B cell (primary cell): ENCODE data around the gene ZDHHC4. TPM values are rescaled to one million over a fixed set of nuclear protein-coding genes. Genes with fewer than 3 reads are reported as not detected.

Experiments
- ATAC-seq: fragments of 200-7000 bp; cut with Tn5 transposase; one replicate; pipeline ENCODE4 v1.10.0; 2021; ENCODE audit warnings: low read depth, mild to moderate bottlenecking, moderate number of reproducible peaks, moderate library complexity
- CTCF ChIA-PET: fragments of 350-600 bp; sonication (Branson Sonifier 250); formaldehyde crosslinking; loops from one replicate; lab custom pipeline; 2021; ENCODE audit warnings: antibody characterized with exemption, inconsistent platforms; lab: Charles Lee
- POLR2A ChIA-PET: fragments of 350-600 bp; sonication (Branson Sonifier 250); formaldehyde crosslinking; loops from one replicate; lab custom pipeline; 2021; ENCODE audit warnings: antibody characterized with exemption; lab: Charles Lee
- DNase-seq: peaks from one replicate; pipeline ENCODE4 v3.0.0; 2013
- H2AFZ ChIP-seq: 2 replicates; pipeline ENCODE4 v1.6.1; 2012; ENCODE audit warnings: mild to moderate bottlenecking, low read depth, low read length; ENCODE audit not compliant: insufficient read depth, poor library complexity, severe bottlenecking
- H3K27ac ChIP-seq, 2 donors: 1 replicate in 1 of 2; 2 replicates in 1 of 2; pipeline ENCODE4 v1.5.1; 2012 to 2013; ENCODE audit warnings: low read length in 2 of 2, mild to moderate bottlenecking in 2 of 2, moderate library complexity in 1 of 2
- H3K27me3 ChIP-seq, 4 experiments: fragments of 200-600 bp in 1 of 4; sonication (generic) in 1 of 4; replicated peaks in 1 of 4; 1 replicate in 2 of 4; 2 replicates in 2 of 4; pipeline versions ENCODE4 v1.6.1 to v1.7.0; 2013 to 2016; ENCODE audit warnings: low read length in 3 of 4, mild to moderate bottlenecking in 2 of 4, mixed read lengths in 1 of 4, moderate library complexity in 1 of 4; ENCODE audit not compliant: insufficient read depth in 4 of 4, control insufficient read depth in 3 of 4; ENCODE audit errors: control extremely low read depth in 1 of 4
- H3K36me3 ChIP-seq, 2 experiments: replicated peaks in 1 of 2; 1 replicate in 1 of 2; 2 replicates in 1 of 2; pipeline versions ENCODE4 v1.6.1 to v1.7.1; 2013; ENCODE audit warnings: low read length in 1 of 2; ENCODE audit not compliant: insufficient read depth in 2 of 2, control insufficient read depth in 1 of 2; ENCODE audit errors: control extremely low read depth in 1 of 2, extremely low read depth in 1 of 2
- H3K4me1 ChIP-seq, 2 donors: fragments of 200-600 bp in 1 of 2; sonication (generic) in 1 of 2; 1 replicate in 1 of 2; 2 replicates in 1 of 2; pipeline versions ENCODE4 v1.5.1 to v1.6.1; 2013 to 2017; ENCODE audit warnings: low read length in 2 of 2; ENCODE audit not compliant: control insufficient read depth in 2 of 2, insufficient read depth in 2 of 2
- H3K4me2 ChIP-seq: replicated peaks from 2 replicates; pipeline ENCODE3; 2012; ENCODE audit warnings: mild to moderate bottlenecking, low read depth, low read length; ENCODE audit not compliant: poor library complexity, severe bottlenecking
- H3K4me3 ChIP-seq, 5 experiments: fragments of 200-600 bp in 1 of 5; sonication (generic) in 1 of 5; 1 replicate in 3 of 5; 2 replicates in 2 of 5; pipeline versions ENCODE4 v1.5.1 to v1.7.0; 2011 to 2016; ENCODE audit warnings: low read length in 4 of 5, mild to moderate bottlenecking in 4 of 5, low read depth in 2 of 5, control low read depth in 1 of 5, moderate library complexity in 1 of 5; ENCODE audit not compliant: insufficient read depth in 1 of 5; ENCODE audit errors: control extremely low read depth in 1 of 5, extremely low read depth in 1 of 5
- H3K79me2 ChIP-seq: fragments of 200-600 bp; sonication (generic); one replicate; pipeline ENCODE4 v1.6.0; 2016; ENCODE audit warnings: low read length; ENCODE audit not compliant: control insufficient read depth, insufficient read depth
- H3K9ac ChIP-seq: fragments of 200-600 bp; sonication (generic); 2 replicates; pipeline ENCODE4 v1.6.1; 2017; ENCODE audit warnings: mild to moderate bottlenecking, low read length, moderate library complexity
- H3K9me3 ChIP-seq, 3 donors: one replicate each; pipeline versions ENCODE4 v1.6.1 to v1.7.1; 2013; ENCODE audit warnings: low read length in 2 of 3; ENCODE audit not compliant: control insufficient read depth in 2 of 3, insufficient read depth in 1 of 3; ENCODE audit errors: control extremely low read depth in 1 of 3
- H4K20me1 ChIP-seq: 2 replicates; pipeline ENCODE4 v1.6.0; 2012; ENCODE audit warnings: mild to moderate bottlenecking, low read length; ENCODE audit not compliant: insufficient read depth, control insufficient read depth, poor library complexity, severe bottlenecking
- H3K27ac Mint-ChIP-seq: one replicate; pipeline ENCODE4 v1.8.0; 2021; ENCODE audit warnings: mixed read lengths
- H3K27me3 Mint-ChIP-seq: one replicate; pipeline ENCODE4 v1.8.0; 2021; ENCODE audit warnings: mixed read lengths
- H3K4me1 Mint-ChIP-seq: one replicate; pipeline ENCODE4 v1.8.0; 2021; ENCODE audit warnings: mixed read lengths
- H3K4me3 Mint-ChIP-seq: one replicate; pipeline ENCODE4 v1.8.0; 2021; ENCODE audit warnings: mixed read lengths
- H3K9me3 Mint-ChIP-seq: one replicate; pipeline ENCODE4 v1.8.0; 2022; ENCODE audit warnings: mixed read lengths; ENCODE audit not compliant: insufficient read depth
- EZH2 ChIP-seq: IDR thresholded peaks from 2 replicates; pipeline ENCODE4 v1.6.1; 2012; ENCODE audit warnings: borderline replicate concordance, low read depth, mild to moderate bottlenecking, moderate library complexity, low read length; ENCODE audit not compliant: insufficient read depth, poor library complexity, severe bottlenecking
- WGBS: methylation state at CpG from one replicate; pipeline ENCODE4 v1.1.5; 2013; ENCODE audit warnings: missing lambda C conversion rate; ENCODE audit not compliant: insufficient coverage; 5-methylcytosine and 5-hydroxymethylcytosine counted together
- intact Hi-C: fragments of 100-400 bp; cut with micrococcal nuclease; formaldehyde crosslinking; loops from one replicate; pipeline ENCODE4 v1.10.0; 2022
- polyA plus RNA-seq: library from polyadenylated mRNA; depleted of rRNA; stranded (reverse); fragments of >200 nt; gene quantifications from 2 replicates; pipeline ENCODE4 v1.2.3, GENCODE V29; 2012
- total RNA-seq, 2 donors: library from RNA; stranded (reverse); fragments of 120-200 nt in 1 of 2; gene quantifications; 1 replicate in 1 of 2; 2 replicates in 1 of 2; pipeline versions ENCODE4 v1.2.3 to v1.2.4, GENCODE V29; 2013 to 2022
- TF ChIP-seq, protein P1 (sequence below): fragments of 200-600 bp; IDR thresholded peaks from one replicate; pipeline ENCODE4 v1.8.0; 2022; ENCODE audit warnings: antibody characterized with exemption, mild to moderate bottlenecking

ZDHHC4 gene
- total and polyA plus RNA-seq, 2 donors (not counting 1 experiment from before 2014, with no cell fraction given) = 38.5 to 42.0 TPM

DNA sequence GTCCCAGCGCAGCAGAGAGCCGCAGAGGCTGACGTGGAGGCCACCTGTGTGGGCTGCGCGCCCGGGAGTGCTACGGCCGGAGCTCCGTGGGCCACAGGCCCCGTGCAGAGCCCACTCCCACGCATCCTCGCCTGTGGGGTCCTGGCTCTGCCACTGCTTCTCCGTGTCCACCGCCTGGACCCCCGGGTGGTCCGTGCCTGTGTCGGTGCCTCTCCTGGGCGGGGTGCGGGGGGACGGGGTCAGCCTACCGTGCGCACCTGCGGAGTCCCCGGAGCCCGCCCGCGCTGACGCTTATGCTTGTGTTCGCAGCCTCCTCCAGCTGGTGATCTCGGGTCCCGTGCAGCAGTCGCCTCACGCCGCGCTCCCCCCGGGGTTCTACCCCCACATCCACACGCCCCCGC, 30.4 kb downstream of the ZDHHC4 start:
- no peaks in the 10 kb centered on the region for H3K4me1 Mint-ChIP-seq
- Histone ChIP-seq H3K27ac (no peak overlapping the region), H3K9ac (no peak overlapping the region), H3K4me3 (no peak overlapping the region), H3K4me2 (no peak overlapping the region), H3K4me1 (no peaks in the 10 kb centered on the region), H2AFZ (no peak overlapping the region), H3K36me3 (peaks cover 1 to 30% of the 10 kb centered on the region in 2 experiments), H3K9me3 (no peaks in the 10 kb centered on the region), H3K79me2 (peaks cover 11% of the 10 kb centered on the region), H4K20me1 (peaks cover 3% of the 10 kb centered on the region), H3K27me3 (no peaks in the 10 kb centered on the region)
- WGBS = 98% methylated on average over 28 of the region's 38 CpGs
- no peak overlapping the region for H3K4me3 Mint-ChIP-seq
- ChIA-PET POLR2A (no interaction called here), CTCF (no interaction called here)
- ATAC-seq (no peak), DNase-seq (no peak)
- no peak overlapping the region for H3K27ac Mint-ChIP-seq
- peaks cover under 1% of the 10 kb centered on the region for H3K27me3 Mint-ChIP-seq
- TF ChIP-seq, protein P1, sequence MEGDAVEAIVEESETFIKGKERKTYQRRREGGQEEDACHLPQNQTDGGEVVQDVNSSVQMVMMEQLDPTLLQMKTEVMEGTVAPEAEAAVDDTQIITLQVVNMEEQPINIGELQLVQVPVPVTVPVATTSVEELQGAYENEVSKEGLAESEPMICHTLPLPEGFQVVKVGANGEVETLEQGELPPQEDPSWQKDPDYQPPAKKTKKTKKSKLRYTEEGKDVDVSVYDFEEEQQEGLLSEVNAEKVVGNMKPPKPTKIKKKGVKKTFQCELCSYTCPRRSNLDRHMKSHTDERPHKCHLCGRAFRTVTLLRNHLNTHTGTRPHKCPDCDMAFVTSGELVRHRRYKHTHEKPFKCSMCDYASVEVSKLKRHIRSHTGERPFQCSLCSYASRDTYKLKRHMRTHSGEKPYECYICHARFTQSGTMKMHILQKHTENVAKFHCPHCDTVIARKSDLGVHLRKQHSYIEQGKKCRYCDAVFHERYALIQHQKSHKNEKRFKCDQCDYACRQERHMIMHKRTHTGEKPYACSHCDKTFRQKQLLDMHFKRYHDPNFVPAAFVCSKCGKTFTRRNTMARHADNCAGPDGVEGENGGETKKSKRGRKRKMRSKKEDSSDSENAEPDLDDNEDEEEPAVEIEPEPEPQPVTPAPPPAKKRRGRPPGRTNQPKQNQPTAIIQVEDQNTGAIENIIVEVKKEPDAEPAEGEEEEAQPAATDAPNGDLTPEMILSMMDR = no peak
- TF ChIP-seq EZH2 = no peak
- intact Hi-C loops = no loop called here
- no peaks in the 10 kb centered on the region for H3K9me3 Mint-ChIP-seq

GRCh38 chr7:6608081-6608480, 30.8 kb downstream of the ZDHHC4 start:
- ATAC-seq = no peak
- H3K4me3 ChIP-seq = no peak overlapping the region

More at GRCh38 chr7:6608081-6608480, 30.8 kb downstream of the ZDHHC4 start:
- Histone ChIP-seq H3K9me3 (no peaks in the 10 kb centered on the region), H3K27ac (no peak overlapping the region), H3K9ac (no peak overlapping the region), H2AFZ (no peak overlapping the region), H4K20me1 (no peaks in the 10 kb centered on the region), H3K4me2 (no peak overlapping the region), H3K27me3 (no peaks in the 10 kb centered on the region), H3K79me2 (peaks cover 8% of the 10 kb centered on the region), H3K36me3 (peaks cover 1 to 26% of the 10 kb centered on the region in 2 experiments), H3K4me1 (no peaks in the 10 kb centered on the region)
- Mint-ChIP-seq H3K4me3 (no peak overlapping the region), H3K9me3 (no peaks in the 10 kb centered on the region), H3K4me1 (no peaks in the 10 kb centered on the region), H3K27me3 (peaks cover 4% of the 10 kb centered on the region), H3K27ac (no peak overlapping the region)
- ChIA-PET POLR2A (interaction anchor here (0.7 kb wide), 2 partner anchors 17 to 635 kb away, joined by 4 to 10 read pairs; no protein-coding TSS in a partner anchor), CTCF (interaction anchor here (1.3 kb wide), 1 partner anchor 18 kb away, joined by 3 read pairs; the partner anchor contains the start of gene INTS15)
- WGBS = 97% methylated on average over 20 of the region's 27 CpGs
- no peak for DNase-seq
- TF ChIP-seq EZH2 = no peak
- TF ChIP-seq, protein P1 = no peak
- intact Hi-C loops = no loop called here
